Left renal pelvis (tissue), 4 donors: ENCODE results near the gene ZNF208. TPM values are rescaled to one million over a fixed set of nuclear protein-coding genes. Genes with fewer than 3 reads are reported as not detected.
"Not testable (repeated sequence)": the region's sequence is repeated elsewhere in the genome, so short reads cannot be mapped to it uniquely, and the experiment has no call there.

Experiments
- DNase-seq, 4 donors: peaks; one replicate each; pipeline ENCODE4 v3.0.0-alpha.2; 2013; ENCODE audit warnings: low read depth in 4 of 4, low spot score in 3 of 4
- polyA plus RNA-seq, 4 donors: library from polyadenylated mRNA; unstranded; fragments of 120-200 nt; gene quantifications; one replicate each; pipeline ENCODE4 v1.2.1, GENCODE V29; 2013; ENCODE audit not compliant: insufficient read length in 4 of 4

Gene ZNF208
- polyA plus RNA-seq, 4 donors = 2.7 to 14.7 (median 3.1) TPM

DNA sequence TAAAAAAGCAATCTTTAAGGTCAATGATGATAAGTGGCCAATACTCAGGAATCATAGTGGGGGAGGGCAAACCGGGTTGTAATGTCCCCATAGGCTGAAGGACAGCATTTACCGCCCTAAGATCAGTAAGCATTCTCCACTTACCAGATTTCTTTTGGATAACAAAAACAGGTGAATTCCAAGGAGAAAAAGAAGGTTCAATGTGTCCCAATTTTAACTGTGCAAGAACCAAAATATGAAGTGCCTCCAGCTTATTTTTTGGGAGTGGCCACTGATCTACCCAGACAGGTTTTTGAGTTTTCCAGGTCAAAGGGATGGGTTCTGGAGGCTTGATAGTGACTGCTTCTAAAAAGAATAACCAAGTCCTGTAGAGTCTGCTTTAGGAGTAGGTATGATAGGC, 125.2 kb downstream of the ZNF208 start:
- not testable (repeated sequence) for DNase-seq

DNA sequence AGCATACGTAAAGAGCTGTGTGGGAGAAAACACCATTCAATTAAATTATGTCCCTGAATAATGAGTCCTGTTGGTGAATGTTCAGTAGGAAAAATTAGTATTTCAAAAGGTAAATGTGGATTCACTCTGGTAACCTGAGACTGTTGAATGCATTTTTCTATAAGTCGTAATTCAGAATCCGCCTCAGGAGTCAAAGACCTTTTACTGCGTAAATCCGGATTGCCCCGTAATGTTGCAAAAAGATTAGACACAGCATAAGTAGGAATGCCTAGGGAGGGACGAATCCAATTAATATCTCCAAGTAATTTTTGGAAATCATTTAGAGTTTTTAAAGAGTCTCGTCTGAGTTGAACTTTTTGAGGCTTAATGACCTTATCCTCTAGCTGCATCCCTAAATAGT, 126.0 kb downstream of the ZNF208 start:
- DNase-seq = not testable (repeated sequence)

DNA sequence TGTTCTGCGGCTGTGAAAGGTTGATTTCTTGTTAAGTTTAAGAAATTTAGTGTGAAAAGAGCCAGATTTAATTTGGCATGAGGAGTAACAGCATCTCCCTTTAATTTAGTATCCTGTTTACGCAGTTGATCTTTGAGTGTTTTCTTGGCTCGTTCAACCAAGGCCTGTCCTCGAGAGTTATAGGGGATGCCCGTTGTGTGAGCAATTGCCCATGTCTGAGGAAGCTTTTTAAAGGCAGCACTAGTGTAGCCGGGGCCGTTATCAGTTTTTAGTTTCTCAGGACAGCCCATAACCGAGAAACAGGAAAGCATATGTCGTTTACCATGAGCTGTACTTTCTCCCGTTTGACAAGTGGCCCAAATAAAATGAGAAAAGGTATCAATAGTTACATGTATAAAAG, 127.2 kb downstream of the ZNF208 start:
- no peak for DNase-seq

Other genes starting within 250 kb of the ZNF208 start
- gene ZNF100, start 243.4 kb downstream of the ZNF208 start, polyA plus RNA-seq = 10 to 100 TPM; 16.9 to 22.3 (median 18.5) TPM
- 10 to 100 TPM; 28.7 to 50.3 (median 45.8) TPM for gene ZNF43, start 174.8 kb downstream of the ZNF208 start, polyA plus RNA-seq
- 1 to 10 TPM; 3.4 to 7.1 (median 4.6) TPM for gene ZNF257, start 41.5 kb upstream of the ZNF208 start, polyA plus RNA-seq
- gene ZNF676, start 186.0 kb upstream of the ZNF208 start, polyA plus RNA-seq = 1 to 10 TPM in 2 of 4 donors, under 1 TPM in 2; 0.60 to 2.0 (median 1.0) TPM